Suprapubic skin (tissue), 4 donors: Measurements from ENCODE around the gene PRCC. TPM values are rescaled to one million over a fixed set of nuclear protein-coding genes. Genes with fewer than 3 reads are reported as not detected.

Source experiments
- DNase-seq, 2 donors: peaks; one replicate each; pipeline ENCODE4 v3.0.0-alpha.2; 2019; ENCODE audit warnings: low spot score in 2 of 2
- H3K27ac ChIP-seq: fragments of 200-600 bp; sonication (generic); one replicate; pipeline ENCODE4 v1.5.1; 2019
- H3K27me3 ChIP-seq: fragments of 200-600 bp; sonication (generic); one replicate; pipeline ENCODE4 v1.5.1; 2019
- H3K36me3 ChIP-seq: fragments of 200-600 bp; sonication (generic); one replicate; pipeline ENCODE4 v1.5.1; 2019
- H3K4me1 ChIP-seq: fragments of 200-600 bp; sonication (generic); one replicate; pipeline ENCODE4 v1.5.1; 2019
- H3K4me3 ChIP-seq: fragments of 200-600 bp; sonication (generic); one replicate; pipeline ENCODE4 v1.5.1; 2019; ENCODE audit warnings: mild to moderate bottlenecking
- H3K9me3 ChIP-seq: fragments of 200-600 bp; sonication (generic); one replicate; pipeline ENCODE4 v1.5.1; 2019
- EP300 ChIP-seq: sonication (generic); formaldehyde crosslinking; IDR thresholded peaks from one replicate; pipeline ENCODE4 v1.6.1; 2017; ENCODE audit warnings: antibody characterized with exemption
- POLR2A ChIP-seq, 2 donors: fragments of 450-650 bp; IDR thresholded peaks; one replicate each; pipeline ENCODE4 v1.6.1; 2017; ENCODE audit warnings: antibody characterized with exemption in 2 of 2, mild to moderate bottlenecking in 2 of 2, moderate library complexity in 2 of 2
- POLR2AphosphoS5 ChIP-seq, 3 donors: sonication (generic); formaldehyde crosslinking; IDR thresholded peaks; one replicate each; pipeline ENCODE4 v1.6.1; 2017; ENCODE audit warnings: antibody characterized with exemption in 3 of 3
- WGBS: methylation state at CpG from one replicate; pipeline ENCODE4 v1.1.5; 2018; 5-methylcytosine and 5-hydroxymethylcytosine counted together
- total RNA-seq, 4 donors: library from RNA; depleted of rRNA; stranded (reverse); fragments of >200 nt; gene quantifications; one replicate each; pipeline ENCODE4 v1.1.0, GENCODE V29; 2016
- TF ChIP-seq, protein P1 (sequence below), 2 donors: fragments of 200-600 bp in 1 of 2; fragments of 450-650 bp in 1 of 2; sonication (generic) in 1 of 2; IDR thresholded peaks; one replicate each; pipeline ENCODE4 v1.5.1; 2016 to 2019; ENCODE audit warnings: antibody characterized with exemption in 2 of 2, mild to moderate bottlenecking in 1 of 2, moderate library complexity in 1 of 2

The PRCC gene
- total RNA-seq, 4 donors from 2014 or later: 39.1 to 50.1 (median 43.3) TPM

GRCh38 chr1:156795787-156796186 lies 28.5 kb downstream of the PRCC start:
- Histone ChIP-seq H3K4me3 (no peak overlapping the region), H3K9me3 (no peaks in the 10 kb centered on the region), H3K4me1 (no peaks in the 10 kb centered on the region), H3K27me3 (no peaks in the 10 kb centered on the region), H3K27ac (no peak overlapping the region), H3K36me3 (peaks cover 99% of the 10 kb centered on the region)
- peak in 1 of 2 donors; percentile 15 for DNase-seq
- TF ChIP-seq POLR2AphosphoS5 (IDR thresholded peaks at IDR 0.05) (no peak), POLR2A (IDR thresholded peaks at IDR 0.05) (no peak), EP300 (no peak)
- TF ChIP-seq, protein P1, sequence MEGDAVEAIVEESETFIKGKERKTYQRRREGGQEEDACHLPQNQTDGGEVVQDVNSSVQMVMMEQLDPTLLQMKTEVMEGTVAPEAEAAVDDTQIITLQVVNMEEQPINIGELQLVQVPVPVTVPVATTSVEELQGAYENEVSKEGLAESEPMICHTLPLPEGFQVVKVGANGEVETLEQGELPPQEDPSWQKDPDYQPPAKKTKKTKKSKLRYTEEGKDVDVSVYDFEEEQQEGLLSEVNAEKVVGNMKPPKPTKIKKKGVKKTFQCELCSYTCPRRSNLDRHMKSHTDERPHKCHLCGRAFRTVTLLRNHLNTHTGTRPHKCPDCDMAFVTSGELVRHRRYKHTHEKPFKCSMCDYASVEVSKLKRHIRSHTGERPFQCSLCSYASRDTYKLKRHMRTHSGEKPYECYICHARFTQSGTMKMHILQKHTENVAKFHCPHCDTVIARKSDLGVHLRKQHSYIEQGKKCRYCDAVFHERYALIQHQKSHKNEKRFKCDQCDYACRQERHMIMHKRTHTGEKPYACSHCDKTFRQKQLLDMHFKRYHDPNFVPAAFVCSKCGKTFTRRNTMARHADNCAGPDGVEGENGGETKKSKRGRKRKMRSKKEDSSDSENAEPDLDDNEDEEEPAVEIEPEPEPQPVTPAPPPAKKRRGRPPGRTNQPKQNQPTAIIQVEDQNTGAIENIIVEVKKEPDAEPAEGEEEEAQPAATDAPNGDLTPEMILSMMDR (IDR thresholded peaks at IDR 0.05): no peak
- 62% methylated on average over 7 of the region's 7 CpGs for WGBS

DNA sequence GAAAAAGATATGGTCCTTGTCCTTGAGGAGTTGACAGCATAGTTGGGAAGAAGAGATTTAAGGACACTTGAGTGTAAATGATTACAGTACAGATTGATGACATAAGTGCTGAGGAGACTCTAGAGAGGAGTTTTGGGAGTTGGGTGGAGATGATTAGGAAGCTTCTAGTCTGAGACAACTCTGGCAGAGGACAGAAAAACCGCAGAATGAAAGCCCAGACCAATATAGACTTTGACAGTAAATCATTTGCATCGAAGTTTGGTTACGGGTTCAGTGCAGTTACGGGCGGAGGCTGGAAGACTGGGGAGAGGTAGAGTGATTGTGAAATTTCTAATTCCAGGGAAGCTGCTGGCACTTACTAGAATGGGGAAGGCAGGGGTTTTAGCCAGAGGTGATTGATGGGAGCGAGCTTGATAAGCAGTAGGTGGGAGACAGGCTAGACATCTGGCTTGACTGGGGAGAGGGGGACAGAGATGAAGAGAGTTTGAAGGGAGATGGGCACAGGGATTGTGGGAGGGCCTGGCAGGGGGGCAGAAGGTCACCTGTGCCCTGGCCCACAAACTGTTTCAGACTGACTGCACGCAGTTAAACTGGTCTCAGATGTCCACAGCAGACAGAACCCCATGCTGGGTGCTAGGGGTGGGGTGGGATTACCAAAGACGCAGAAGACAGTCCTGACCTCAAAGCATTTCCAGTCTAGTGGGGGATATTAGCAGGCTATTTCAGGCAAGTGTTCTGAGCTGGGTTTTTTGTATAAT lies 29.2 kb downstream of the PRCC start:
- WGBS: 75% methylated on average over 8 of the region's 8 CpGs
- no peak overlapping the region for H3K27ac ChIP-seq
- no peaks in the 10 kb centered on the region for H3K9me3 ChIP-seq
- no peaks in the 10 kb centered on the region for H3K27me3 ChIP-seq
- DNase-seq: no peak
- H3K4me3 ChIP-seq: no peak overlapping the region
- H3K4me1 ChIP-seq: no peaks in the 10 kb centered on the region
- TF ChIP-seq, protein P1 (IDR thresholded peaks at IDR 0.05): no peak
- TF ChIP-seq POLR2A (IDR thresholded peaks at IDR 0.05) (no peak), POLR2AphosphoS5 (IDR thresholded peaks at IDR 0.05) (no peak)
- H3K36me3 ChIP-seq: peaks cover 99% of the 10 kb centered on the region

GRCh38 chr1:156797212-156797871 lies 30.0 kb downstream of the PRCC start:
- Histone ChIP-seq H3K4me1 (no peaks in the 10 kb centered on the region), H3K4me3 (no peak overlapping the region), H3K9me3 (no peaks in the 10 kb centered on the region), H3K36me3 (peaks cover 95% of the 10 kb centered on the region), H3K27me3 (no peaks in the 10 kb centered on the region), H3K27ac (no peak overlapping the region)
- peak in 1 of 2 donors; percentile 9 for DNase-seq
- no peak for TF ChIP-seq EP300
- TF ChIP-seq, protein P1 (IDR thresholded peaks at IDR 0.05): peak; percentile 37 to 70
- 50% methylated on average over 4 of the region's 4 CpGs for WGBS

DNA sequence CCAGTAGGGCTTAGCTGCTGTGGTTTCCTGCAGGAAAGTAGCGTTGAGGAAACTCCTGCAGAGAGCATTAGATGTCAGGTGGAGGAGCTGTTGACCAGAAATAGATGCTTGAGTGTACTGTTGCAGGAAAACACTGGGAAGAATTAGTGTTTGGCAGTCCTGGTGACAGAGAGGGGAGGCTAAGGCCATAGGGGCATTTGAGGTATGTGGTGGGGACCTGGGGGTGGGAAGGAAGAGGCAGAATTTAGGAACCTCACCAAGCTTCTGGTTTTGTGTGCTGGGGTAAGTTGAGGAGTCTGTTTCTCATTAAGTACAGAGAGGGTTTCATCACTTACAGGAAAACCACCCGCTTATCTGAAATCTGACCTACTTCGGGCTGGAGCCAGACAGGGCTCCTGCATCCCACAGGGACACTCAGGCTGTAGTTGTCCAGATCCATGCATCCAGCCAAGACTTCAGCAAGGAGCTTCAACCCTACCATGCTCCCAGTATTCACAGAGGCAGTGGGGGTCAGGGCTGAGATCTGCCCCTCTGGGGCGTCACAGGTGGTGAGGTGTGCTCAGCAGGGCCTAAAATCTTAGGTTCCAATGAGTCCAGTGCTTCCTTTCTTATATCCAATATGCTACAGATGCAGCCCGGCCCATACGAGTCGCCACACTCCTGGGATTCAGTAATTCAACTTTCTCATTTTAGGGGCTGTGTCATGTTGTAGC lies 34.2 kb downstream of the PRCC start:
- no peak overlapping the region for H3K4me3 ChIP-seq
- peaks cover 53% of the 10 kb centered on the region for H3K36me3 ChIP-seq
- no peak overlapping the region for H3K27ac ChIP-seq
- 55% methylated on average over 6 of the region's 7 CpGs for WGBS
- TF ChIP-seq, protein P1 (IDR thresholded peaks at IDR 0.05): no peak
- H3K4me1 ChIP-seq: peaks cover 23% of the 10 kb centered on the region
- H3K27me3 ChIP-seq: no peaks in the 10 kb centered on the region
- no peaks in the 10 kb centered on the region for H3K9me3 ChIP-seq
- DNase-seq: no peak

- TF ChIP-seq EP300 (no peak), POLR2A (IDR thresholded peaks at IDR 0.05) (no peak), POLR2AphosphoS5 (IDR thresholded peaks at IDR 0.05) (no peak)
- TF ChIP-seq, protein P1 (IDR thresholded peaks at IDR 0.05): no peak
- Histone ChIP-seq H3K4me3 (no peak overlapping the region), H3K9me3 (no peaks in the 10 kb centered on the region), H3K27me3 (no peaks in the 10 kb centered on the region), H3K27ac (no peak overlapping the region), H3K4me1 (peaks cover 26% of the 10 kb centered on the region), H3K36me3 (peaks cover 44% of the 10 kb centered on the region)
- peak in 1 of 2 donors; percentile 38 for DNase-seq
- WGBS: 100% methylated on average over 8 of the region's 8 CpGs
These were observed 35.1 kb downstream of the PRCC start for GRCh38 chr1:156802421-156802935.
